Suppressor macrophage treated with lipopolysaccharide for 4 hours (primary cell): ENCODE results near the gene MYRFL.

Experiments
- DNase-seq: peaks from one replicate; pipeline ENCODE4 v3.0.0-alpha.2; 2020

MYRFL gene

DNA sequence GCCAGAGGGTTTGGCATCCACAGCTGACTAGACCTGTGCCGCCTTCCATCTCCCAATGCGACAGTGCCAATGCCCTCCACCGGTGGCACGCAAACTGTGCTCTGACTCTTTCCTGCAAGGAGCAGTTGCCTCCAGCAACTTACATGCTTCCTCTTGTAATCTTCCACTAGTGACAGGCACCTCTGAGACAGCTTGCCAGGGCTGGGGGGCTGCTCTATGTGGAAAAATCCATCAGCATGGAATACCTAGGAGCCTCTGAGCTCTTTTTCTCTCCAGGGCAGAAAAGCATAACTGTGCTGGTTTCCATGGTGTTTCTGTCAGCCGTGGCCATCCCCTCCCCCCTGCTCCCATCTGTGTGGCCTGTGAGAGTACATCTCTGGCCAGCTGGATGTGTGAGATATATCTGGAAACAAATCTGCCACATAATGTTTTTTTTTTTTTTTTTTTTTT lies 110.6 kb downstream of the MYRFL start:
- no peak for DNase-seq

DNA sequence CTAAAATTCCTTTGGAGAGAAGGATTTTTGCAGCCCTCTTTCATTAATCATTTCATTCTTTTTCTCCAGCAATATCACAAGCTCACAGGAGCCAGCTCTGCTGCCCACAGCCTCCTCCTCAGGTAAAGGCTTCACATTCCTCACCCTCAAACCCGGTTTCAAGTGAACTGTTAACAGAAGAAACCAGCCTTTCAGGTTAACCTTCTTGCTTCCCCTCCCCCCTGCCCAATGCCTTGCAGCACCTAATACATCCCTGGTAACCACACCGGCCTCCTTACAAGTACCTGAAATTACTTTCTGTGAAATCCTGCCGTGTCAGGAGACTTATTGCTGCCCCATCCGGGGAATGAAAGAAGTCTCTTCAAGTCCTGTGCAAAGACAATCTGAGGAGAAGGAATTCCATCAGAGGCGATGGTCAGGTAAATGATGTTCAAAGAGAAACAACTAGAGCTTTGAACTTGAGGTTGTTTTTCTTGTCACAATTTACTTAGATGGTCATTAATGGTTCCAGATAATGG lies 111.2 kb downstream of the MYRFL start:
- DNase-seq, result no peak

- DNase-seq, result no peak
These were observed 111.7 kb downstream of the MYRFL start for GRCh38 chr12:69936766-69937165.

GRCh38 chr12:69947123-69947522 lies 122.1 kb downstream of the MYRFL start:
- DNase-seq, result no peak

- no peak for DNase-seq
These were observed 122.9 kb downstream of the MYRFL start for GRCh38 chr12:69947897-69948296.

DNA sequence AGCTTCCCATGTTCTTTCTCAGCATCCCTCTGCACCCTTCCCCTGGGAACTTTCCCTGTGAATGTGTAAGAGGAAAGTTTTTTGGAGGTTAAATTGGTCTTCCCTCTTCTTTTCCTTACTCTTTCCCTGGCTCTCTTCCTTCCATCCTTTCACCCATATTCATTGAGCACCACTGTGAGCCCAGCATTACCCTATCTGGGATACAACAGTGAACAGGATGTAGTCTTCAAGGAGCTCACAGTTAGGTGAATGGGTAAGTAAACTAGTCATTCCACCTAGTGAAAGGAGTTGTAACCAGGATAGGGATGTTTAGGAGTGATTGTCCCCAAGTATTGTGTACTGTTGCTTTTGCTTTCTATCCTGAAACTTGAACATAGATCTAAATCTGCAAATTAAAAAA lies 123.8 kb downstream of the MYRFL start:
- DNase-seq, result no peak

- no peak for DNase-seq
These were observed 124.4 kb downstream of the MYRFL start for GRCh38 chr12:69949311-69950002.

DNA sequence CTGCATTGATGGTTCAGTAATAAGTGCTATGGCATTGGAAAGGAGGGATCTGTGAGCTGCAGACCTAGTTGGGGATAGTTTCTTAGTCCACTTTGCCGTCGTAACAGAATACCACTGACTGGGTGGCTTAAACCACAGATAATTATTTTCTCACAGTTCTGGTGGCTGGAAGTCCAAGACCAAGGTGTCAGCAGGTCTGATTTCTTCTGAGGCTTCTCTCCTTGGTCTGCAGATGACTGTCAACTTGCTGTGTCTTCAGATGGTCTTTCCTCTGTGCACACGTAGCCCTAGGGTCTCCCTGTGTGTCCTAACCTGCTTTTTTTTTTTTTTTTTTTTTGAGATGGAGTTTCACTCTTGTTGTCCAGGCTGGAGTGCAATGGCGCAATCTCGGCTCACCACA lies 126.1 kb downstream of the MYRFL start:
- DNase-seq, result no peak

DNA sequence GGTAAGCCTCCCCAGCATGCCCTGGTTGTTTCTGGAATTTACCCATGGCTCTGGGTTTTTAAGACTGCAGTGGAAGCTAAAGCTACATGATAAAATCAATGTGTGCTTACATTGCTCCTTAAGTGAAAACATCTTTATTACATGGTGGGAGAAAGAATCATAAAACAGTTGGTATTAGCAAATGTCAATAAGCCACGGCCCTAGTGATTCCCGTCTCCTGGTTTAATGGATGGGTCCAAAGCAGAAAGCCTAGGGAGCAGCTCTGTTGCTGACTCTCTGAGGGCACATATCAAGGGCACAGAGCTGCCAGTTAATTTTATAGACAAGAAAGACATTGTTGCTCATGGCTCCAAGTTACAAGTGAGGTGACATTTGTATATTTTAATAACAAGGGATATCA lies 127.9 kb downstream of the MYRFL start:
- no peak for DNase-seq

- no peak for DNase-seq
These were observed 136.2 kb downstream of the MYRFL start for GRCh38 chr12:69961246-69961645.

DNA sequence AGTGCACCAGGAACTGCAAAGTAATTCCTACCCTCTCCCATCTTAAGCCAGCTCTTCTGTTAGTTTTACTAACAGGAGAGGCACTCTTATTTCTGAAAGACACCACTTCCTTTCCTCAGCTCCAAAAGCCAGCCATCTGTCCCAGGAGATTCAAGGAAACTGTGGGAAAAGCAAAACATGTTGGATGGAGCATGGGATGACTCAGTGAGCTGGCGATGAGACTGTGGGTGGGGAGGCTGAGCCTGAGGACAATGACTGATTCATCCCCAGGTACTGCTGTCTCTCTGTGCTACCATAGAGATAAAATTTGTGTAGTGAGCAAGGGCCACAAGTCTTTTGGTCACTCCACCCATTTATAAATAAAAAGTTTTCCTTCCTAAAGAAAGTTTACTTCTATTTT lies 141.4 kb downstream of the MYRFL start:
- DNase-seq, result no peak

- DNase-seq, result no peak
These were observed 141.8 kb downstream of the MYRFL start for GRCh38 chr12:69966839-69967238.

DNA sequence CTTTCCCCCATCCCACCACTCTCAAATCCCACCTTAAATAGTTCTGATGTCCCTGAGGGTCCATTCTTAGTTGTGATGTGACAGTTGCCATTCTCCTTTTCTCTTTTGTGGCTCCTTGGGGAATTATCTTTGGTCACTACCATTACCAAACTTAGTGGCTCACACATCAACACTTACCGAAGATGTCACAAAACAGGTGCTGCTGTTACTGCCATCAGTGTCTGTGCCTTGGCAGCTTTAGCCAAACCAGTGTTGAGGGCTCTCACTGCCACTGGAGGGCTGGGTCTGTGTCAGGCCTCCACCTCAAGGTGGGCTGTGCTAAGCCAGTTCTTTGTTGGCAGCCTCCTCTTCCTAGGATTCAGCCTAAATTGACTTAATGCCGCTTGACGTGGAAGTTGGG lies 144.0 kb downstream of the MYRFL start:
- DNase-seq, result no peak

GRCh38 chr12:69972136-69972535 lies 147.1 kb downstream of the MYRFL start:
- DNase-seq, result no peak

DNA sequence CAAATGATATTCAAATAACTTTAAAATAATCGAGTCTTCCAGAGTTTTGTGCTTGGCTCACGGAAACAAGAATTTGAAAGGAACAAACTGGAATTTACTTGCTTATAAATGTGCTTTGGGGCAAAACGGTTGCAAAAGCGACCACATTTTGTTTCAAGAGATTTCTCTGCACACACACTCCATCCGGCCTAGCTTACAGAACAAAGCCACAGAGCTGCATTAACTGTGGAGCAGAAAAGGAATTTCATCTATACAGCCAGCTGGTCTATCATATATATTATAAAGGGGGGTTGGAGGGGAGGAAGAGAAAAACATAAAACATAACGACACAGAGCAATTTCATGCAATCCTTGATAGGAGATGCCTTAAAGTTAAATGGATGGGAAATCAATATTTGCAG lies 153.0 kb downstream of the MYRFL start:
- no peak for DNase-seq

- no peak for DNase-seq
These were observed 157.0 kb downstream of the MYRFL start for GRCh38 chr12:69981881-69982475.

DNA sequence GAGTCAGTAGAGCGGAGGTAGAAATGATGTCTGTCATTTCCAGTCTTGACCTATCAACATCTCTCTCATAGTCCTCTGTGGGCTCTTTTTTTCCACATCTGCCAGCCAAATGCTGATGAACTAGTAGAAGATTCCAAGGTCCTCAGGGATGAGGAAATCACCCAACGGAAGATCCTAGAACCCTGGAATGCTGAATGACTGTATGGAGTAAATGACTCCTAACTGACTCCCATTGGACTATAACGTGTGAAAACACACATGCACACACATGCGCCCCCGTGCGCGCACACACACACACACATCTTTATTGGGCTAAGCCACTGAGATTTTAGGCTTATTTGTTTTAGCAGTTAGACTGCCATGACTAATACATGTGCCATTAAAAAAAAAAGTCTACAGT lies 159.2 kb downstream of the MYRFL start:
- DNase-seq, result no peak

- no peak for DNase-seq
These were observed 160.6 kb downstream of the MYRFL start for GRCh38 chr12:69985656-69986055.

- DNase-seq, result no peak
These were observed 161.1 kb downstream of the MYRFL start for GRCh38 chr12:69986114-69986513.

DNA sequence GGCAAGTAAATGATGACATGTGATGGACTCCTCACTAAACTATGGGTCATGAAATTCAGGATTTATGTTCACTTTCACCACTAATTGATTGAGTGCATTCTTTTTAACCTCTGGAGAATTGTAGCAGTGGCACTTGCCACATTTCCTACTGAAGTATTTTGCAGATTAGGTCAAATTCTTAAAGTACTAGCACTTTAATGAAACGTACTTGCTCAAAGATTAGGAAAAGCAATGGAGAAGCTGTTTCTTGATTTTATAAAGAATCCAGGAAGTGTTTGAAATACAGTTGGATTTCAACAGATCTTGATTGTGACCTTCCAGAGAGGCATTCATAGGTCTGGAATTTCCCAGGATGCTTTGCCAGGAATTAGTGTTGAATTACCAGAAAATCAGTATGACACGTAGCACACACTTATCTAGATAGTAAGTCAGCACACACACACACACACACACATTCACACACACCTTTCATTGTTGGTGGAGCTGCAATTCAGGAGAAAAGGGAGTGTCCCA lies 162.6 kb downstream of the MYRFL start:
- DNase-seq, result no peak

GRCh38 chr12:69988481-69989321 lies 163.7 kb downstream of the MYRFL start:
- DNase-seq, result no peak

DNA sequence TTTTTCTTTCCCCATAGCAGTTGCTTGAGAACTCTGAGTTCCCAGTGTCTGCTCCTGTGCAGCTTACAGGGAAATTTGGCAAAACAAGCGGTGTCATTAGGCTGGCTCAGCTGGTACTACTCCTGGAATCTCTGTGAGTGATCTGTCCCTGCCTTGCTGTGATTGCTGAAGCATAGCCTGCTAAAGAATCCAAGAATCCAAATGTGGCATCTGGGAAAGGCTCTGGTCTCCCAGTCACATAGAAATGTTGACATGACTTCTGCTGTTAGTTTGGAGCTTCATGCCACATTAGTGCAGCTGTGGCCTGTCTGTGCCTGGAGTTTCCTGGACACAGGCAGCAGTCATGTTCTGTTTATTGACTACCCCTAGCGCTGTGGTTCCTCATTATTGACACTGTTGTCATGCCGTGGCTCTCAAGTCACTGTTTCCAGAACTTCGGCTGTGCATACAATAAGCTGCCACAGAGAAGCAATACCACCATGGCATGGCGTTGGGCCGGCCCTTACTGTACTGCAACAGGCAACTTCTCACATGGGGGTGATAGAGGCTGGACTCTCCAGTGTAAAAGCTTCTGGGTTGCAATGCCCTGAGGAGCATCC lies 166.8 kb downstream of the MYRFL start:
- no peak for DNase-seq

- no peak for DNase-seq
These were observed 168.4 kb downstream of the MYRFL start for GRCh38 chr12:69993433-69993832.
